Pancreas (tissue), 10 donors: ENCODE measurements around the gene SIGLEC15. TPM values are rescaled to one million over a fixed set of nuclear protein-coding genes. Genes with fewer than 3 reads are reported as not detected.

Experiments
- ATAC-seq, 4 donors: fragments of 200-7000 bp; cut with Tn5 transposase; one replicate each; pipeline versions ENCODE4 v1.8.0 to v1.9.1; 2020; ENCODE audit warnings: mild to moderate bottlenecking in 4 of 4, moderate library complexity in 4 of 4
- DNase-seq, 6 donors: peaks; one replicate each; pipeline ENCODE4 v3.0.0-alpha.2; 2020
- FAIRE-seq: peaks from 2 replicates; lab custom pipeline; 2012; peaks lifted over from hg19 to GRCh38; lab: Jason Lieb, UNC
- H3K27ac ChIP-seq, 4 donors: fragments of 200-600 bp; sonication (generic); 1 replicate in 3 of 4; 2 replicates in 1 of 4; pipeline versions ENCODE4 v1.5.0 to v1.8.0; 2020
- H3K27me3 ChIP-seq, 4 donors: fragments of 200-600 bp; one replicate each; pipeline ENCODE4 v1.8.0; 2021
- H3K36me3 ChIP-seq, 3 donors: fragments of 200-600 bp; sonication (generic) in 1 of 3; one replicate each; pipeline versions ENCODE4 v1.5.0 to v1.8.0; 2020 to 2021
- H3K4me1 ChIP-seq, 3 donors: fragments of 200-600 bp; one replicate each; pipeline ENCODE4 v1.8.0; 2021
- H3K4me3 ChIP-seq, 4 donors: fragments of 200-600 bp; sonication (generic) in 2 of 4; one replicate each; pipeline versions ENCODE4 v1.5.0 to v1.8.0; 2020 to 2021
- H3K9me3 ChIP-seq, 4 donors: fragments of 200-600 bp; one replicate each; pipeline ENCODE4 v1.8.0; 2021
- WGBS, 2 donors: extraction: QIAGEN DNeasy Blood & Tissue Kit; methylation state at CpG; one replicate each; pipeline ENCODE4 v1.1.7; 2013; 5-methylcytosine and 5-hydroxymethylcytosine counted together
- intact Hi-C, 3 donors: fragments of 100-400 bp; cut with DNase I; formaldehyde crosslinking; loops; one replicate each; pipeline versions ENCODE4 v1.11.1 to v1.14.2; 2022
- polyA plus RNA-seq, 2 donors: library from polyadenylated mRNA; stranded (reverse); fragments of 200-250 nt; gene quantifications; one replicate each; pipeline ENCODE4 v1.2.3, GENCODE V29; 2013
- total RNA-seq, 6 donors: library from RNA; stranded (reverse); fragmentation: NEBNext Ultra II Directional in 4 of 6; extraction: Animal tissue kit (Norgen Biotek cat#: 25700) in 4 of 6; gene quantifications; one replicate each; pipeline versions ENCODE4 v1.2.1 to v1.2.4, GENCODE V29; 2021 to 2023
- TF ChIP-seq, protein P1 (sequence below), 4 donors: fragments of 200-600 bp; sonication (generic) in 3 of 4; IDR thresholded peaks; one replicate each; pipeline versions ENCODE4 v1.5.0 to v1.8.0; 2021; ENCODE audit warnings: antibody characterized with exemption in 4 of 4
- donor health status: healthy with polysubstance abuse.
- donor health status: DM: no; HTN: no; CAD: no; lungs with moderate emphysema.
- donor health status: DM: no; HTN: no; CAD: no.
- donor health status: control.
- donor health status: control.
- donor health status: Bipolar disorder and iron deficiency.
- donor health status: DM: yes; HTN: yes; CAD: no.
- donor health status: DM: no; HTN: no; CAD: no.
- donor health status: DM: no; HTN: no; CAD: no.
- donor health status: DM: yes; HTN: yes; CAD: no.

The SIGLEC15 gene
- total and polyA plus RNA-seq, 8 donors, result 0.09 to 0.73 (median 0.18) TPM

DNA sequence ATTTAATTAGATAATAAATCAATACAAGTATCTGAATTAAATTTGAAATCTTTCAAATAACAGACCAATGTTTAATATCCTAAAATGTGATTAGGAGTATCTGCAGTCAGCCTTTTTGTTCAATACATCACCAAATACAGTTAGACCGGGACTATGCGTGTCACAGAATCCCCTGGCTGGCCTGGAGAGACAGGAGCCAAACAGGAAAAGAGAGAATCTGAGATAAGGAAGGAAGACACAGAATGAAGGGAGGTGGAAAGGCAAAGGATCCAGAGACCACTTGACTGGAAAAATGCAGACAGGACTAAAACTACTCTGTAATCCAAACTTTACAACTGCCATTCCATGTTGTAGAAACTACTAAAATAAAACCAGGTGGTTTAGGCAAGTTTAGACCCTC lies 66.3 kb downstream of the SIGLEC15 start:
- H3K36me3 ChIP-seq, result peaks cover 0 to 11% (median 5%) of the 10 kb centered on the region in 3 donors
- TF ChIP-seq, protein P1, sequence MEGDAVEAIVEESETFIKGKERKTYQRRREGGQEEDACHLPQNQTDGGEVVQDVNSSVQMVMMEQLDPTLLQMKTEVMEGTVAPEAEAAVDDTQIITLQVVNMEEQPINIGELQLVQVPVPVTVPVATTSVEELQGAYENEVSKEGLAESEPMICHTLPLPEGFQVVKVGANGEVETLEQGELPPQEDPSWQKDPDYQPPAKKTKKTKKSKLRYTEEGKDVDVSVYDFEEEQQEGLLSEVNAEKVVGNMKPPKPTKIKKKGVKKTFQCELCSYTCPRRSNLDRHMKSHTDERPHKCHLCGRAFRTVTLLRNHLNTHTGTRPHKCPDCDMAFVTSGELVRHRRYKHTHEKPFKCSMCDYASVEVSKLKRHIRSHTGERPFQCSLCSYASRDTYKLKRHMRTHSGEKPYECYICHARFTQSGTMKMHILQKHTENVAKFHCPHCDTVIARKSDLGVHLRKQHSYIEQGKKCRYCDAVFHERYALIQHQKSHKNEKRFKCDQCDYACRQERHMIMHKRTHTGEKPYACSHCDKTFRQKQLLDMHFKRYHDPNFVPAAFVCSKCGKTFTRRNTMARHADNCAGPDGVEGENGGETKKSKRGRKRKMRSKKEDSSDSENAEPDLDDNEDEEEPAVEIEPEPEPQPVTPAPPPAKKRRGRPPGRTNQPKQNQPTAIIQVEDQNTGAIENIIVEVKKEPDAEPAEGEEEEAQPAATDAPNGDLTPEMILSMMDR (IDR thresholded peaks at IDR 0.05), result no peak

More for the DNA sequence above, 66.3 kb downstream of the SIGLEC15 start:
- H3K9me3 ChIP-seq, result no peaks in the 10 kb centered on the region
- H3K4me1 ChIP-seq, result no peaks in the 10 kb centered on the region
- 88 to 90% methylated on average over 2 of the region's 2 CpGs for WGBS, 2 donors
- intact Hi-C loops, result no loop called here
- no peak for DNase-seq
- no peak overlapping the region for H3K27ac ChIP-seq
- peak; percentile 51 for FAIRE-seq
- no peaks in the 10 kb centered on the region for H3K27me3 ChIP-seq
- H3K4me3 ChIP-seq, result no peak overlapping the region
- no peak for ATAC-seq

Other genes starting within 250 kb of the SIGLEC15 start
- under 1 TPM in 1 of 6 donors, not detected in 5; 0.04 TPM for gene SLC14A2, start 210.2 kb upstream of the SIGLEC15 start, total RNA-seq
- gene SLC14A2, start 210.2 kb upstream of the SIGLEC15 start, polyA plus RNA-seq, result under 1 TPM in 1 of 2 donors, not detected in 1; 0.07 TPM
- 1 to 10 TPM in 4 of 6 donors, under 1 TPM in 2; 0.79 to 1.9 (median 1.1) TPM for gene SLC14A1, start 101.5 kb upstream of the SIGLEC15 start, total RNA-seq
- 1 to 10 TPM in 1 of 2 donors, under 1 TPM in 1; 0.49 to 2.5 TPM for gene SLC14A1, start 101.5 kb upstream of the SIGLEC15 start, polyA plus RNA-seq
- gene EPG5, start 141.7 kb downstream of the SIGLEC15 start, total RNA-seq, result 10 to 100 TPM in 4 of 6 donors, 1 to 10 TPM in 2; 6.2 to 18.4 (median 10.9) TPM
- gene EPG5, start 141.7 kb downstream of the SIGLEC15 start, polyA plus RNA-seq, result 1 to 10 TPM; 4.9 to 8.3 TPM
- gene PSTPIP2, start 246.6 kb downstream of the SIGLEC15 start, total RNA-seq, result 1 to 10 TPM; 2.0 to 8.5 (median 2.4) TPM
- gene PSTPIP2, start 246.6 kb downstream of the SIGLEC15 start, polyA plus RNA-seq, result 1 to 10 TPM; 2.3 to 3.0 TPM